Natural killer cell (primary cell): ENCODE results near the gene GEN1. TPM values are rescaled to one million over a fixed set of nuclear protein-coding genes. Genes with fewer than 3 reads are reported as not detected.

Source experiments
- ATAC-seq, 3 donors: fragments of 150-1000 bp in 2 of 3; fragments of 200-7000 bp in 1 of 3; cut with Tn5 transposase; 1 replicate in 1 of 3; 2 replicates in 2 of 3; pipeline ENCODE4 v1.10.0; 2021; ENCODE audit warnings: mild to moderate bottlenecking in 2 of 3, moderate library complexity in 2 of 3
- DNase-seq, 2 donors: peaks; one replicate each; pipeline versions ENCODE4 v3.0.0 to v3.0.0-alpha.2; 2013 to 2021; ENCODE audit warnings: mixed read lengths in 1 of 2
- H3K27ac ChIP-seq: one replicate; pipeline ENCODE4 v1.5.1; 2013; ENCODE audit warnings: mild to moderate bottlenecking, low read length
- H3K27me3 ChIP-seq: one replicate; pipeline ENCODE4 v1.6.1; 2013; ENCODE audit warnings: low read length; ENCODE audit not compliant: control insufficient read depth, insufficient read depth
- H3K36me3 ChIP-seq: one replicate; pipeline ENCODE4 v1.6.1; 2013; ENCODE audit warnings: low read length; ENCODE audit not compliant: control insufficient read depth, insufficient read depth
- H3K4me1 ChIP-seq: one replicate; pipeline ENCODE4 v1.6.1; 2013; ENCODE audit warnings: low read length; ENCODE audit not compliant: control insufficient read depth, insufficient read depth
- H3K4me3 ChIP-seq: one replicate; pipeline ENCODE4 v1.5.1; 2013; ENCODE audit warnings: low read length
- H3K9me3 ChIP-seq: one replicate; pipeline ENCODE4 v1.6.1; 2013; ENCODE audit warnings: low read length; ENCODE audit not compliant: control insufficient read depth, insufficient read depth
- H3K27ac Mint-ChIP-seq, 2 donors: one replicate each; pipeline ENCODE4 v1.8.0; 2022; ENCODE audit warnings: mild to moderate bottlenecking in 2 of 2, mixed read lengths in 2 of 2, moderate library complexity in 1 of 2
- H3K27me3 Mint-ChIP-seq, 2 donors: one replicate each; pipeline ENCODE4 v1.8.0; 2022; ENCODE audit warnings: low read depth in 2 of 2, mixed read lengths in 2 of 2
- H3K36me3 Mint-ChIP-seq: one replicate; pipeline ENCODE4 v1.8.0; 2022; ENCODE audit warnings: mixed read lengths
- H3K4me1 Mint-ChIP-seq, 2 donors: one replicate each; pipeline ENCODE4 v1.8.0; 2022; ENCODE audit warnings: mixed read lengths in 2 of 2
- H3K4me3 Mint-ChIP-seq: one replicate; pipeline ENCODE4 v1.8.0; 2022; ENCODE audit warnings: mild to moderate bottlenecking, moderate library complexity, mixed read lengths
- H3K9me3 Mint-ChIP-seq, 2 donors: one replicate each; pipeline ENCODE4 v1.8.0; 2022; ENCODE audit warnings: mixed read lengths in 2 of 2
- WGBS: methylation state at CpG from one replicate; pipeline ENCODE4 v1.1.7; 2013; ENCODE audit warnings: missing lambda C conversion rate; ENCODE audit not compliant: insufficient coverage; 5-methylcytosine and 5-hydroxymethylcytosine counted together
- intact Hi-C: fragments of 100-400 bp; cut with micrococcal nuclease; formaldehyde crosslinking; loops from one replicate; pipeline ENCODE4 v1.14.2; 2022
- total RNA-seq, 4 donors: library from RNA; stranded (reverse); fragments of 120-200 nt in 1 of 4; gene quantifications; one replicate each; pipeline versions ENCODE4 v1.2.3 to v1.2.4, GENCODE V29; 2013 to 2022
- TF ChIP-seq, protein P1 (sequence below): fragments of 200-600 bp; IDR thresholded peaks from one replicate; pipeline ENCODE4 v1.8.0; 2022; ENCODE audit warnings: antibody characterized with exemption

Gene GEN1
- 10 to 100 TPM; 11.1 to 19.0 (median 17.3) TPM for total RNA-seq
- 41.2 TPM for total RNA-seq (2013)

DNA sequence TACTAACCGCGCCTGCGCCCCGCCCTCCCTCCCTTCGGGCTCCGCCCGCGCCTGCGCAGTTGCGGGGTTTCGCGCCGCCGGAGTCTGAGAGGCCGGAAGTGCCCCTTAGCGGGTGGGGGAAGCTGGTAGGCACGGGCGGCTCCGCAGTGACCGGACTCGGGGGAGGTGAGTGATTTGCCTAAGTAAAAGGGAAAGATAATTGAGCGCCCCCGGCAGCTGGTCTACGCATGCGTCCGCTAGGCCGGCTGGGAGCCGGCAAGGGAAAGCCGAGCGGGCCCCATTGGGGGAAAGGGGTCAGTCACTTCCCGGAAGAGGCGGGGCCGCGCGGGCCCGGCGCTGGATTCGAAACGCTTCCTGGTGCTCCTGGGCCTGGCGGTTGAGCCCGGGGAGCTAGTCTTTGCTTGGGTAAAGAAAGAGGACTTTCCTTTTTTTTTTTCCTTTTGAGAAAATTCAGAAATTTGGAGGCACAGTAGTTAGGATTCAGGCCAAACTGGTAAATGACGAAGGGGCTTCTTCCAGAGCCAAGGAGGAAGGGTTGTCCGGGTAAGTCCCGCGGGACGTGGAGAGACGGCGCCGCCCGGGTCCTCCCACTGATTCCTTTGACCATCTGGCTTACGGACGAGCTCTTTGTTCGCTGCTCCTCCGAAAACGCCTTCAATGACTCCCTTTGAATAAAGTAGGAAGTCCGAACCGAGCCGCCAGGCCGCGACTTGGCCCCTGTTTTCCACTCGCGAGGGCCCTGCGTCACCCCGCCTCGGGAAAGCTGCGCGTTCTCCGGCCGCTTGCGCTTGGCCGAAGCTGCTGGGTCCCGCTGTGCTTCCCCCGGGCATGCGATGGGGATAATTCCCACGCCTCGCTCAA, at the start of gene GEN1, which contains the start of gene SMC6:
Gene GEN1, plus strand, starts transcription at position 336 of the 861 bp plus-strand sequence. CDS start 5,806 bp downstream, outside the sequence.
Gene SMC6, minus strand, starts transcription at position 8 of the 861 bp plus-strand sequence. CDS start 7,864 bp downstream, outside the sequence.
- no peaks in the 10 kb centered on the region for H3K9me3 ChIP-seq
- intact Hi-C loops: no loop called here
- Mint-ChIP-seq H3K27me3 (no peaks in the 10 kb centered on the region), H3K9me3 (no peaks in the 10 kb centered on the region), H3K4me1 (peaks cover 22 to 36% of the 10 kb centered on the region in 2 donors), H3K36me3 (no peaks in the 10 kb centered on the region), H3K27ac (peak within 1 kb of the TSS; percentile 96), H3K4me3 (peak within 1 kb of the TSS; percentile 97)
- TF ChIP-seq, protein P1, sequence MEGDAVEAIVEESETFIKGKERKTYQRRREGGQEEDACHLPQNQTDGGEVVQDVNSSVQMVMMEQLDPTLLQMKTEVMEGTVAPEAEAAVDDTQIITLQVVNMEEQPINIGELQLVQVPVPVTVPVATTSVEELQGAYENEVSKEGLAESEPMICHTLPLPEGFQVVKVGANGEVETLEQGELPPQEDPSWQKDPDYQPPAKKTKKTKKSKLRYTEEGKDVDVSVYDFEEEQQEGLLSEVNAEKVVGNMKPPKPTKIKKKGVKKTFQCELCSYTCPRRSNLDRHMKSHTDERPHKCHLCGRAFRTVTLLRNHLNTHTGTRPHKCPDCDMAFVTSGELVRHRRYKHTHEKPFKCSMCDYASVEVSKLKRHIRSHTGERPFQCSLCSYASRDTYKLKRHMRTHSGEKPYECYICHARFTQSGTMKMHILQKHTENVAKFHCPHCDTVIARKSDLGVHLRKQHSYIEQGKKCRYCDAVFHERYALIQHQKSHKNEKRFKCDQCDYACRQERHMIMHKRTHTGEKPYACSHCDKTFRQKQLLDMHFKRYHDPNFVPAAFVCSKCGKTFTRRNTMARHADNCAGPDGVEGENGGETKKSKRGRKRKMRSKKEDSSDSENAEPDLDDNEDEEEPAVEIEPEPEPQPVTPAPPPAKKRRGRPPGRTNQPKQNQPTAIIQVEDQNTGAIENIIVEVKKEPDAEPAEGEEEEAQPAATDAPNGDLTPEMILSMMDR: no peak
- peak; percentile 83 to 92 (median 85) for ATAC-seq
- no peaks in the 10 kb centered on the region for H3K27me3 ChIP-seq
- WGBS: 0% methylated on average over 76 of the region's 76 CpGs
- peak; percentile 88 to 95 for DNase-seq
- H3K36me3 ChIP-seq: no peaks in the 10 kb centered on the region
- H3K4me3 ChIP-seq: peak within 1 kb of the TSS; percentile 93
- H3K4me1 ChIP-seq: peaks cover 7% of the 10 kb centered on the region
- H3K27ac ChIP-seq: peak within 1 kb of the TSS; percentile 94

DNA sequence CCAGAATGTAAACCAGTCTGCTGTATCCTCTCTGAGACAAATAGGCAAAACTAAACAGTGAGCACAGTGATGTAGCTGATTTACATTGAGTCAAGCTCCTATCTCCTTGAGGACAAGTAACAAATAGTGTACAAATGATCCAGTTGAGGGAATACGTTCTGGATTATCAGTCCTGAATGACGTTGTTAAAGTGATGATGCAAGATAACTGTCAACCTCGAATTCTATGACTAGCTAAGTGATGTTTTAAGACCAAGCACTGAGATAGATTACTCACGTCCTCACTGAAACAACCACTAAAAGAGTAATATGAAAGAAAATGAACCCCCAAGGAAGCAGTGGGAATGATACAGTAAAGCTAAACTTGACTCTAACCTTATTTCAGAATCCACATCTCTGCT, 47.1 kb upstream of the GEN1 start:
- Mint-ChIP-seq H3K27ac (no peak overlapping the region), H3K4me1 (no peaks in the 10 kb centered on the region), H3K9me3 (no peaks in the 10 kb centered on the region), H3K4me3 (no peak overlapping the region), H3K27me3 (no peaks in the 10 kb centered on the region), H3K36me3 (peaks cover 7% of the 10 kb centered on the region)
- H3K27me3 ChIP-seq: no peaks in the 10 kb centered on the region
- WGBS: 100% methylated on average over 2 of the region's 4 CpGs
- intact Hi-C loops: no loop called here
- no peak overlapping the region for H3K27ac ChIP-seq
- TF ChIP-seq, protein P1: no peak
- ATAC-seq (no peak), DNase-seq (no peak)
- no peaks in the 10 kb centered on the region for H3K4me1 ChIP-seq
- H3K4me3 ChIP-seq: no peak overlapping the region
- no peaks in the 10 kb centered on the region for H3K9me3 ChIP-seq
- H3K36me3 ChIP-seq: peaks cover 58% of the 10 kb centered on the region

- Mint-ChIP-seq H3K4me1 (no peaks in the 10 kb centered on the region), H3K36me3 (peaks cover 7% of the 10 kb centered on the region), H3K27me3 (no peaks in the 10 kb centered on the region), H3K4me3 (no peak overlapping the region), H3K27ac (no peak overlapping the region), H3K9me3 (no peaks in the 10 kb centered on the region)
- H3K36me3 ChIP-seq: peaks cover 56% of the 10 kb centered on the region
- TF ChIP-seq, protein P1: no peak
- H3K27me3 ChIP-seq: no peaks in the 10 kb centered on the region
- intact Hi-C loops: no loop called here
- no peaks in the 10 kb centered on the region for H3K4me1 ChIP-seq
- H3K27ac ChIP-seq: no peak overlapping the region
- H3K4me3 ChIP-seq: no peak overlapping the region
- WGBS: no CpG with 5 or more reads among the region's 1 CpG
- DNase-seq (no peak), ATAC-seq (no peak)
- H3K9me3 ChIP-seq: no peaks in the 10 kb centered on the region
Measured at GRCh38 chr2:17708501-17708900, 45.4 kb upstream of the GEN1 start.
